ENCODE results near the gene AP1S1. TPM values are rescaled to one million over a fixed set of nuclear protein-coding genes. Genes with fewer than 3 reads are reported as not detected.

AP1S1 gene
- total RNA-seq, 2 donors from 2014 or later = 16.1 to 18.8 TPM

DNA sequence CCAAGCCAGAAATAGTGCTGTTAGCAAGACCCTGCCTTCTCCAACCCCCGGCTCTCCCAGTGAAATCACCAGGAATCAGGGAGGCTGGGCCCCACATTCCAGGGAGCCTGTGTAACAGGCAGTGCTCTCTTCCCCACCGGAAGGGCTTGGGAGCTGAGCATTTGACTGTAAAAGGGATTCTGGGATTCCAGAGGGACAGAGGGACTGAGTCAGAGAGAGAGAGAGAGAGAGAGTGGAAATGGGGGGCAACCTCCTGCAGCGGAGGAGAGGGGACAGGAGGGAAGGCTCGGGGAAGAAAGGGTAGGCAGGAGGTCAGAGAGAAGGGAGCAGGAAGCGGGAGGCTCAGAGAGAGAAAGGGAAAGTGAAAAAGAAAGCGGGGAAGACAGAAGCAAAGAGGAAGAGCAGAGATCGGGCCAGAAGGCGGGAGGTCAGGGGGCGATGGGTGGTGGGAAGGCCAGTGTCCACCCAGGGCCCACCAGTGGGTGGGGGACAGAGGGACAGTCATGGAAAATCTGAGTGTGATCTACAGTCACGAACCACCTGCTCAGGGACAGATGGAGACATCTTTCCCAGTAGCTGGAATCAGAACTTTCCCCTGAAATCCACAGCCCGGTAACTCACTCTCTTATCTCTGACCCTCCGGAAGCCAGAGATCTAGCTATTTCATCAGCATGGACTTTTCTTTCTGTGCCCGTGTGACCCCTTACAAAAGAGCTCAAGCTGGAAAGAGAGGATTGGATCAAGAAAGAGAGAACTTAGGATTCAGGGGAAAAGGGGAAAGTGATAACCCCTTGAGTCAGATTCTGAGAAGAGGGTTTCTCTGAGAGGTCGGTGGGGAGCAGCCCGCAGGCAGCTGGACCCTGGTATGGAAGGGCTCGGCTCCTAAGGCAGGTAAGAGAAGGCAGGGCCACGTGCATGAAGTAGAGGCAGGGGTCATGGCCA lies 32.0 kb upstream of the AP1S1 start:
- H3K9me3 ChIP-seq = no peaks in the 10 kb centered on the region
- DNase-seq (ENCODE audit: low spot score) = peak; percentile 91
- H3K36me3 ChIP-seq = no peaks in the 10 kb centered on the region
- no peaks in the 10 kb centered on the region for H3K27me3 ChIP-seq
- H3K4me3 ChIP-seq = peak overlapping the region; percentile 23 to 41
- peak overlapping the region; percentile 82 to 91 for H3K27ac ChIP-seq
- TF ChIP-seq, protein P1, sequence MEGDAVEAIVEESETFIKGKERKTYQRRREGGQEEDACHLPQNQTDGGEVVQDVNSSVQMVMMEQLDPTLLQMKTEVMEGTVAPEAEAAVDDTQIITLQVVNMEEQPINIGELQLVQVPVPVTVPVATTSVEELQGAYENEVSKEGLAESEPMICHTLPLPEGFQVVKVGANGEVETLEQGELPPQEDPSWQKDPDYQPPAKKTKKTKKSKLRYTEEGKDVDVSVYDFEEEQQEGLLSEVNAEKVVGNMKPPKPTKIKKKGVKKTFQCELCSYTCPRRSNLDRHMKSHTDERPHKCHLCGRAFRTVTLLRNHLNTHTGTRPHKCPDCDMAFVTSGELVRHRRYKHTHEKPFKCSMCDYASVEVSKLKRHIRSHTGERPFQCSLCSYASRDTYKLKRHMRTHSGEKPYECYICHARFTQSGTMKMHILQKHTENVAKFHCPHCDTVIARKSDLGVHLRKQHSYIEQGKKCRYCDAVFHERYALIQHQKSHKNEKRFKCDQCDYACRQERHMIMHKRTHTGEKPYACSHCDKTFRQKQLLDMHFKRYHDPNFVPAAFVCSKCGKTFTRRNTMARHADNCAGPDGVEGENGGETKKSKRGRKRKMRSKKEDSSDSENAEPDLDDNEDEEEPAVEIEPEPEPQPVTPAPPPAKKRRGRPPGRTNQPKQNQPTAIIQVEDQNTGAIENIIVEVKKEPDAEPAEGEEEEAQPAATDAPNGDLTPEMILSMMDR (IDR thresholded peaks at IDR 0.05) = no peak
- peaks cover 0 to 78% of the 10 kb centered on the region in 2 donors for H3K4me1 ChIP-seq

DNA sequence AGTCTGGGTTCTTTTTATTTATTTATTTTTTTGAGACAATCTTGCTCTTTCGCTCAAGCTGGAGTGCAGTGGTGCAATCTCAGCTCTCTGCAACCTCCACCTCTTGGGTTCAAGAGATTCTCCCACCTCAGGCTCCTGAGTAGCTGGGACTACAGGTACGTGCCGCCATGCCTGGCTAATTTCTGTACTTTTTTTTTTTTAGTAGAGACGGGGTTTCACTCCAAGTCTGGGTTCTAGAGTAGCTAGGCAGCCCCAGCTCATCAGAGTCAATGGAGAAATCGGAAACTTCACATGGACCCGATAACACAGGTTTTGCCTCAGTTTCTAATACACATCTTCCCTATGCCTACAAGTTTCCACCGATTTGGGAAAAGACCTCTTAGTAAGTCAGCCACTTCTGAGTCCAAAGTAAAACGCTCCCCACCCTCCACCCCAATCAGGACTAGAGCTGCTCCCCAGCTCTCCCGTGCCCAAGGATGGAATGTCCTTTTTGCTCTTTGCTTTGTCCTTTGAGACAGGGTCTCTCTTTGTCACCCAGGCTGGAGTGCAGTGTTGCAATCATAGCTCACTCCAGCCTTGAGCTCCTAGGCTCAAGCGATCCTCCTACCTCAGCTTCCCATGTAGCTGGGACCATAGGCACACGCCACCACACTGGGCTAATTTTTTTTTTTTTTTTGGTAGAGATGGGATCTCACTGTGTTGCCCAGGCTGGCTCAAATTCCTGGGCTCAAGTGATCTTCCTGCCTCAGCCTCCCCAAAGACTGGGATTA lies 31.2 kb upstream of the AP1S1 start:
- no peak for DNase-seq (ENCODE audit: low spot score)
- TF ChIP-seq, protein P1 (IDR thresholded peaks at IDR 0.05) = no peak
- H3K4me1 ChIP-seq = peaks cover 0 to 78% of the 10 kb centered on the region in 2 donors
- peak overlapping the region; percentile 82 to 91 for H3K27ac ChIP-seq
- no peaks in the 10 kb centered on the region for H3K27me3 ChIP-seq
- H3K36me3 ChIP-seq = no peaks in the 10 kb centered on the region
- no peaks in the 10 kb centered on the region for H3K9me3 ChIP-seq
- H3K4me3 ChIP-seq = no peak overlapping the region

DNA sequence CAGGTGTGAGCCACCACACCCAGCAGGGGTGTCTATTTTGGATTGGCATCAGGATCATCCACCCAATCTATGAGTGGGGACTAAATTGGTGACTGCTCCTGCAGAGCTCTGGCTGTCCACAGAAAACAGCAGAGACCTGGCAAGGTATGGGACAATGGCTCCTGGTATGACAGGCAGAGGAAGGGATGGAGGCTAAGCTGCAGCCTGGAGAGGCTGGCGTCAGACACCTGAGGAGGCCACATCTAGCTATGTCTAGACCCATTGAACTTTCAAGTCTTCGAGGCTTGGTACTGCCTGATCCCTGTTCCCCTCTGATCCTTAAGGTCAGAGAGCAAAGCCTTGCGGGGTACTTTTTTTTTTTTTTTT lies 30.6 kb upstream of the AP1S1 start:
- peak overlapping the region; percentile 79 to 91 for H3K27ac ChIP-seq
- no peaks in the 10 kb centered on the region for H3K9me3 ChIP-seq
- TF ChIP-seq, protein P1 (IDR thresholded peaks at IDR 0.05) = no peak
- H3K36me3 ChIP-seq = no peaks in the 10 kb centered on the region
- DNase-seq (ENCODE audit: low spot score) = no peak
- H3K27me3 ChIP-seq = no peaks in the 10 kb centered on the region
- peaks cover 0 to 79% of the 10 kb centered on the region in 2 donors for H3K4me1 ChIP-seq
- H3K4me3 ChIP-seq = no peak overlapping the region

DNA sequence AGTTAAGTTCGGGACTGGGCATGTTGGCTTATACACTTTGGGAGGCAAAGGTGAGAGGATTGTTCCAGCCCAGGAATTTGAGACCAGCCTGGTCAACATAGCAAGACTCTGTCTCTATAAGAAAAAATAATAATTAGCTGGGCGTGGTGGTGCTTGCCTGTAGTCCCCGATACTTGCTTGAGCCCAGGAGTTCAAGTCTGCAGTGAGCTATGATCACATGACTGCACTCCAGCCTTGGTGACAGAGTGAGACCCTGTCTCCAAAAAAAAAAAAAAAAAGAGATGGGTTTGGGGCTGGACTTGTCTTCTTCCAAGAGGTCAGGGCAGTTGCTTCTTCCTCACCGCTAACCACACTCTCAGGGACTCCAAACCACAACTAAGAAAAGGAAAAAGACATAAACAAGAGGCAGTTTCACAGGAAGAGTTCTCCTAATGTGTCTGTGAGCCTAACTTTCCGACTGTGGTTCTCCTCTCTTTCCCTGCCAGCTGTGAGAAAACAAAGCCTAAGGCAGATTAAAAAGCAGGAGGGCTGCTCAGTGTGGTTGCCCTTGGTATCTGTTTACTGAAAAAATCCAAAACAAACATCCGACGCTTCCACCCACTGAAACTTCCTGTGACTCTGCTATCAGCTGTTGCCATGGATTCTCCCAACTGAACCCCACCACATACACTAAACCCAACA lies 29.8 kb upstream of the AP1S1 start:
- Histone ChIP-seq H3K9me3 (no peaks in the 10 kb centered on the region), H3K36me3 (no peaks in the 10 kb centered on the region), H3K27me3 (no peaks in the 10 kb centered on the region), H3K27ac (peak overlapping the region; percentile 64 to 79), H3K4me1 (peaks cover 0 to 80% of the 10 kb centered on the region in 2 donors), H3K4me3 (no peak overlapping the region)
- TF ChIP-seq, protein P1 (IDR thresholded peaks at IDR 0.05) = no peak
- no peak for DNase-seq (ENCODE audit: low spot score)

DNA sequence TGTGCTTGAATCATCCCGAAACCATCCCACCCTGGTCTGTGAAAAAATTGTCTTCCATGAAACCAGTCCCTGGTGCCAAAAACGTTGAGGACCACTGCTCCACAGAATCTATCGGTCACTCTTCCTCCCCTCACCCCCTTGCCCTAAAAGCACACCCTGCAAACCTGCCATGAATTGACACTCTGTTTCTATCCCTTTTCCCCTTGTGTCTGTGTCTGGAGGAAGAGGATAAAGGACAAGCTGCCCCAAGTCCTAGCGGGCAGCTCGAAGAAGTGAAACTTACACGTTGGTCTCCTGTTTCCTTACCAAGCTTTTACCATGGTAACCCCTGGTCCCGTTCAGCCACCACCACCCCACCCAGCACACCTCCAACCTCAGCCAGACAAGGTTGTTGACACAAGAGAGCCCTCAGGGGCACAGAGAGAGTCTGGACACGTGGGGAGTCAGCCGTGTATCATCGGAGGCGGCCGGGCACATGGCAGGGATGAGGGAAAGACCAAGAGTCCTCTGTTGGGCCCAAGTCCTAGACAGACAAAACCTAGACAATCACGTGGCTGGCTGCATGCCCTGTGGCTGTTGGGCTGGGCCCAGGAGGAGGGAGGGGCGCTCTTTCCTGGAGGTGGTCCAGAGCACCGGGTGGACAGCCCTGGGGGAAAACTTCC lies 28.2 kb upstream of the AP1S1 start:
- peak; percentile 81 for DNase-seq (ENCODE audit: low spot score)
- Histone ChIP-seq H3K4me1 (peaks cover 0 to 75% of the 10 kb centered on the region in 2 donors), H3K27me3 (no peaks in the 10 kb centered on the region)

More for the DNA sequence above, 28.2 kb upstream of the AP1S1 start:
- TF ChIP-seq, protein P1 (IDR thresholded peaks at IDR 0.05) = no peak
- Histone ChIP-seq H3K4me3 (peak overlapping the region in 1 of 2 donors; percentile 36), H3K9me3 (no peaks in the 10 kb centered on the region), H3K27ac (peak overlapping the region; percentile 77 to 79), H3K36me3 (peaks cover 11% of the 10 kb centered on the region)
